Cardiac fibroblast (primary cell): ENCODE data around the gene OSBPL7.

Source experiments
- DNase-seq, 2 donors: peaks; one replicate each; pipeline versions ENCODE4 v3.0.0 to v3.0.0-alpha.2; 2010; ENCODE audit warnings: low read depth in 2 of 2
- H3K4me3 ChIP-seq, 2 donors: replicated peaks in 1 of 2; 1 replicate in 1 of 2; 2 replicates in 1 of 2; pipeline ENCODE4 v1.5.1; 2011; ENCODE audit warnings: low read depth in 2 of 2, low read length in 2 of 2, mild to moderate bottlenecking in 2 of 2, moderate library complexity in 1 of 2
- CTCF ChIP-seq: IDR thresholded peaks from one replicate; pipeline ENCODE4 v1.5.1; 2011; ENCODE audit warnings: low read depth, mild to moderate bottlenecking, low read length, inconsistent platforms

OSBPL7 gene

DNA sequence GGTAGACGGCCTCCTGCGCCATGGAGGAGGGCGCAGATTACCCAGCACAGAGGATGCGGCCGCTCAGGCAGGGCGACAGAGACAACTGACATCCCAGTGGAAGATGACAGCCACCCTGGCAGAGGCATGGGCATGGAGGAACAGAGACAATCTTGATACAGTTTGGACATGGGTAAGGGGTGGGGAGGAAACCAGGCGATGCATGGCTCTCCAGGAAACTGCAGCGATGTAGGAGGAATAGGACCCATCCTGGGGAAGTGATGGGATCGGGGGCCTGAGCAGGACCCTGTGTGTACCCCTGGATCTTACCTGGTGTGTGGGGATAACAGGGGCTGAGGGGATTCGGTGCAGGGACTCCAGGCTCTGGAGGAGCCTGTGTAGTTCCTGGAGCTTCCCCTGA, 4.6 kb downstream of the OSBPL7 start:
- no peak overlapping the region for H3K4me3 ChIP-seq
- DNase-seq: no peak
- TF ChIP-seq CTCF: no peak

DNA sequence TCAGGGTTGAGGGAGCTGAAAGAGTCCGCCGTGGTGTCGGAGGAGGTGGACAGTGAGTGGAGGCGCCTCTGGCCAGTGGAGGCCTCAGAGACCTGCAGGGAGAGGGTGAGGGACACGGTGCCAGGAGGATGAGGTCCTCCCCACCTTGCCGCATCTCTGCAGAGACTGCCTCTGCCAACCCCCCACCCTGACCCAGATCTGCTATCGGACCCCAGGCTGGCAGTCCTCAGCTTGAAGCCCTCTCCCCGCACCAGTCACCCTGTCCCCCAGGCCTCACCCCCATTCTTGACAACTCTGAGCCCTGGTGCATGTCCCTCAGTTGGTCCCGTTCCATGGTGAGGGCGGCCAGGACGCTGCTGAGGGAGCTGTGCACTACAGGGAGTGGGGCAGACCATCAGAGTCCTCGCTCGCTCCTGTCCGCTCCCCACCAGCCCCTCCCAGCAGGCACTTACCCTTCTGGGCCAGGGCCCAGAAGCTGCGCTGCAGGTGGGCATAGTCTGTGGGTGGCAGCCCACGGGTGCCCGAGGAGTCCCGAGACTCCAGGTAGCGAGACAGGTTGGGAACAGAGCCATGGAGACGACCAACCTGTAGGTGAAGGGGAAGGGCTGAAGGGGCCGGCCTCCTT, 5.4 kb downstream of the OSBPL7 start:
- no peak overlapping the region for H3K4me3 ChIP-seq
- no peak for TF ChIP-seq CTCF
- DNase-seq: no peak

- H3K4me3 ChIP-seq: no peak overlapping the region
- no peak for DNase-seq
- no peak for TF ChIP-seq CTCF
These were observed 6.3 kb downstream of the OSBPL7 start for GRCh38 chr17:47815106-47815918.

GRCh38 chr17:47813512-47814031, 8.0 kb downstream of the OSBPL7 start:
- no peak for DNase-seq
- H3K4me3 ChIP-seq: no peak overlapping the region
- TF ChIP-seq CTCF: no peak

DNA sequence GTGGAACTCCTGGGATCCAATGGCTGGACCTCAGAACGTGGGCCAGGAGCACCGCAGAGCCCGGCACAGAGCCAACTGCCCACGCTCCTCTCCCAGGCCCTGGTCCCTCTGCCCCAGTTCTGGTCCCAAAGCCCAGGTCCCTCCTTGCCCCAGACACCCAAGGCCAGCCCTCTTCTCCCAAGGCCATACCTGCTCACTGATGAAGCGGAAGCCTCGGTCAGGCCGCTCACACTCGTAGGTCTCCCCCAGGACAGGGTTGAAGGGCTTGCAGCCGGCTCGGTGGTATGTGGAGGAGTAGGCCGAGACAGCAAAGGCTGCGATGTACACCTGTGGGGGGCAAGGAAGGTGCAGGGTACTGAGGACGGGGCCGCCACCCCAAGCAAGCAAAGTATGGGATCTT, 8.5 kb downstream of the OSBPL7 start:
- no peak for TF ChIP-seq CTCF
- DNase-seq: no peak
- H3K4me3 ChIP-seq: no peak overlapping the region

DNA sequence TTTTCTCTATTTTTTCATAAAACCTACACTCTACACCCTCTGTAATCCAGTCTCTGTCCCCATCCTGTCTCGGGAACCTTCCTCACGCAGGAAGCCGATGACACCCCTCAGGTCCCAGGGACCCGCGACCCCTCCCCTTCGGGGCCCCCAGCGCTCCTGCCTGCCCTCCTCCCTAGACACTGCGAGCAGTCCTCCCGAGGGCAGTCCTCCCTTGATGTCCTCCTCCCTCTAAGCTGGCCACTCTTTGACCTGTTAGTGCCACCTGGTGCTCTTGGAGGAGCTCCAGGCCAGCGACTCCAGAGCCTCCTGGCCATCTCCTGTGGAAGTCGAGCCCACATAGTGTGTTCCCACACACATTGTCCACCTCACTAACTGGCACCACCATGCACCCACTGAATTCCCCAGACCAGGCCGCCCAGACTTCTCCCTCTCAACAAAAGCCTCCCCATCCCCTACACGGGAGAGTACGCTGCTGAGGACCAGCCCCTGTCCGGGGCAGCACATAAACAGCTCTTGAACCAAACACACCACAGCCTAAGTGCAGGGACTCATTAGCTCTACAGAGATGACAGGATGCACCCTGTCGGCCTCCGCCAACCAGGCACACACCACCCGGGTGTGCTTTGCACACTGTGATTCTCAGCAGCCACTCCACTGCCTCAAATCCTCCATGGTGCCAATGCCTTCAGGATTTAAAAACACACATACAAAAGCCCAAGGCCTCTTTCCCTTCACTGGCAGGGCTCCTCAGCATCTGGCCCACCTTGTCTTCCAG, 9.3 kb downstream of the OSBPL7 start:
- TF ChIP-seq CTCF: no peak
- DNase-seq: no peak
- no peak overlapping the region for H3K4me3 ChIP-seq
